ENCODE measurements around the gene NEDD4L.
"Not testable (repeated sequence)": the region's sequence is repeated elsewhere in the genome, so short reads cannot be mapped to it uniquely, and the experiment has no call there.

Gene NEDD4L

GRCh38 chr18:58247363-58247834 lies 203.4 kb downstream of the NEDD4L start:
- DNase-seq: no peak

- no peak for DNase-seq
Observed at GRCh38 chr18:58249712-58250111, 205.7 kb downstream of the NEDD4L start.

GRCh38 chr18:58251416-58251815 lies 207.4 kb downstream of the NEDD4L start:
- no peak for DNase-seq

GRCh38 chr18:58252166-58252565 lies 208.1 kb downstream of the NEDD4L start:
- DNase-seq: no peak

GRCh38 chr18:58253318-58253717 lies 209.3 kb downstream of the NEDD4L start:
- DNase-seq: no peak

- no peak for DNase-seq
Observed at GRCh38 chr18:58253871-58254270, 209.8 kb downstream of the NEDD4L start.

- DNase-seq: no peak
Observed at GRCh38 chr18:58254873-58255511, 211.0 kb downstream of the NEDD4L start.

GRCh38 chr18:58255701-58256311 lies 211.8 kb downstream of the NEDD4L start:
- DNase-seq: no peak

- DNase-seq: no peak
Observed at GRCh38 chr18:58256316-58257080, 212.5 kb downstream of the NEDD4L start.

- no peak for DNase-seq
Observed at GRCh38 chr18:58257461-58257860, 213.4 kb downstream of the NEDD4L start.

- DNase-seq: no peak
Observed at GRCh38 chr18:58258692-58259342, 214.8 kb downstream of the NEDD4L start.

- no peak for DNase-seq
Observed at GRCh38 chr18:58263055-58263957, 219.3 kb downstream of the NEDD4L start.

- DNase-seq: no peak
Observed at GRCh38 chr18:58264075-58264474, 220.0 kb downstream of the NEDD4L start.

GRCh38 chr18:58264840-58265239 lies 220.8 kb downstream of the NEDD4L start:
- no peak for DNase-seq

- not testable (repeated sequence) for DNase-seq
Observed at GRCh38 chr18:58265489-58265888, 221.5 kb downstream of the NEDD4L start.

- no peak for DNase-seq
Observed at GRCh38 chr18:58266291-58266690, 222.3 kb downstream of the NEDD4L start.

- no peak for DNase-seq
Observed at GRCh38 chr18:58267493-58267892, 223.5 kb downstream of the NEDD4L start.

GRCh38 chr18:58268849-58269248 lies 224.8 kb downstream of the NEDD4L start:
- DNase-seq: no peak

GRCh38 chr18:58269931-58270330 lies 225.9 kb downstream of the NEDD4L start:
- no peak for DNase-seq

GRCh38 chr18:58270396-58270795 lies 226.4 kb downstream of the NEDD4L start:
- DNase-seq: no peak

- DNase-seq: no peak
Observed at GRCh38 chr18:58271770-58272169, 227.7 kb downstream of the NEDD4L start.

- DNase-seq: no peak
Observed at GRCh38 chr18:58272209-58272608, 228.2 kb downstream of the NEDD4L start.
